Activated T-helper 2 cell treated with anti-CD3 and anti-CD28 coated beads, Interferon-gamma antibody, Interleukin-2, Interleukin-4, amounts not matched to agents 10 μg/mL and 5 μg/mL and 100 μg/mL, durations not matched to agents 14 hours and 24 hours and 36 hours (primary cell): ENCODE measurements around the gene PNLIPRP3. TPM values are rescaled to one million over a fixed set of nuclear protein-coding genes. Genes with fewer than 3 reads are reported as not detected.

Source experiments
- DNase-seq: peaks from one replicate; pipeline ENCODE4 v3.0.0; 2021; ENCODE audit warnings: low spot score
- H3K27ac Mint-ChIP-seq: one replicate; pipeline ENCODE4 v1.8.0; 2021; ENCODE audit warnings: mixed read lengths
- H3K27me3 Mint-ChIP-seq: one replicate; pipeline ENCODE4 v1.8.0; 2021; ENCODE audit warnings: low read depth, mixed read lengths
- H3K36me3 Mint-ChIP-seq: one replicate; pipeline ENCODE4 v1.8.0; 2021; ENCODE audit warnings: low read depth, mixed read lengths
- H3K4me1 Mint-ChIP-seq: one replicate; pipeline ENCODE4 v1.8.0; 2021; ENCODE audit warnings: low read depth, mixed read lengths
- H3K4me3 Mint-ChIP-seq: one replicate; pipeline ENCODE4 v1.8.0; 2021; ENCODE audit warnings: low read depth, mild to moderate bottlenecking, moderate library complexity, mixed read lengths
- H3K9me3 Mint-ChIP-seq: one replicate; pipeline ENCODE4 v1.8.0; 2021; ENCODE audit warnings: mixed read lengths
- intact Hi-C: fragments of 100-400 bp; cut with micrococcal nuclease; formaldehyde crosslinking; loops from one replicate; pipeline ENCODE4 v1.15.1; 2023
- total RNA-seq: library from RNA; stranded (reverse); gene quantifications from 2 replicates; pipeline ENCODE4 v1.2.3, GENCODE V29; 2022

PNLIPRP3 gene
- total RNA-seq, 1 donor from 2014 or later, result not detected

GRCh38 chr10:116489460-116489859 is 61.8 kb downstream of the PNLIPRP3 start:
- Mint-ChIP-seq H3K4me1 (no peaks in the 10 kb centered on the region), H3K36me3 (no peaks in the 10 kb centered on the region), H3K9me3 (no peaks in the 10 kb centered on the region), H3K27ac (no peak overlapping the region), H3K27me3 (no peaks in the 10 kb centered on the region), H3K4me3 (no peak overlapping the region)
- intact Hi-C loops, result no loop called here
- no peak for DNase-seq

- Mint-ChIP-seq H3K9me3 (no peaks in the 10 kb centered on the region), H3K4me1 (no peaks in the 10 kb centered on the region), H3K27me3 (no peaks in the 10 kb centered on the region), H3K36me3 (no peaks in the 10 kb centered on the region), H3K4me3 (no peak overlapping the region), H3K27ac (no peak overlapping the region)
- DNase-seq, result no peak
- intact Hi-C loops, result no loop called here
These were observed 62.5 kb downstream of the PNLIPRP3 start for GRCh38 chr10:116490028-116490662.

GRCh38 chr10:116504786-116505185 is 77.1 kb downstream of the PNLIPRP3 start:
- H3K9me3 Mint-ChIP-seq, result no peaks in the 10 kb centered on the region
- no peak overlapping the region for H3K27ac Mint-ChIP-seq
- H3K4me1 Mint-ChIP-seq, result no peaks in the 10 kb centered on the region
- H3K27me3 Mint-ChIP-seq, result no peaks in the 10 kb centered on the region
- intact Hi-C loops, result no loop called here
- no peaks in the 10 kb centered on the region for H3K36me3 Mint-ChIP-seq
- no peak for DNase-seq
- H3K4me3 Mint-ChIP-seq, result no peak overlapping the region

GRCh38 chr10:116510565-116510964 is 82.9 kb downstream of the PNLIPRP3 start:
- H3K9me3 Mint-ChIP-seq, result no peaks in the 10 kb centered on the region
- no peaks in the 10 kb centered on the region for H3K4me1 Mint-ChIP-seq
- DNase-seq, result no peak
- H3K4me3 Mint-ChIP-seq, result no peak overlapping the region
- H3K27ac Mint-ChIP-seq, result no peak overlapping the region
- no peaks in the 10 kb centered on the region for H3K27me3 Mint-ChIP-seq
- intact Hi-C loops, result no loop called here
- no peaks in the 10 kb centered on the region for H3K36me3 Mint-ChIP-seq

GRCh38 chr10:116511365-116511764 is 83.7 kb downstream of the PNLIPRP3 start:
- Mint-ChIP-seq H3K9me3 (no peaks in the 10 kb centered on the region), H3K27ac (no peak overlapping the region), H3K36me3 (no peaks in the 10 kb centered on the region), H3K4me1 (no peaks in the 10 kb centered on the region), H3K27me3 (no peaks in the 10 kb centered on the region), H3K4me3 (no peak overlapping the region)
- intact Hi-C loops, result no loop called here
- no peak for DNase-seq

GRCh38 chr10:116521424-116522290 is 94.0 kb downstream of the PNLIPRP3 start:
- intact Hi-C loops, result no loop called here
- no peaks in the 10 kb centered on the region for H3K36me3 Mint-ChIP-seq
- H3K4me3 Mint-ChIP-seq, result no peak overlapping the region

GRCh38 chr10:116522803-116523381 is 95.2 kb downstream of the PNLIPRP3 start:
- no peak for DNase-seq
- Mint-ChIP-seq H3K27ac (no peak overlapping the region), H3K9me3 (no peaks in the 10 kb centered on the region), H3K4me1 (no peaks in the 10 kb centered on the region), H3K4me3 (no peak overlapping the region), H3K27me3 (no peaks in the 10 kb centered on the region), H3K36me3 (no peaks in the 10 kb centered on the region)
- intact Hi-C loops, result no loop called here

More at GRCh38 chr10:116521424-116522290, 94.0 kb downstream of the PNLIPRP3 start:
- Mint-ChIP-seq H3K27me3 (no peaks in the 10 kb centered on the region), H3K9me3 (no peaks in the 10 kb centered on the region), H3K4me1 (no peaks in the 10 kb centered on the region), H3K27ac (no peak overlapping the region)
- DNase-seq, result no peak

- H3K9me3 Mint-ChIP-seq, result no peaks in the 10 kb centered on the region
- no peaks in the 10 kb centered on the region for H3K27me3 Mint-ChIP-seq
- H3K4me1 Mint-ChIP-seq, result no peaks in the 10 kb centered on the region
- H3K27ac Mint-ChIP-seq, result no peak overlapping the region
- no peak for DNase-seq
- H3K36me3 Mint-ChIP-seq, result no peaks in the 10 kb centered on the region
- no peak overlapping the region for H3K4me3 Mint-ChIP-seq
- intact Hi-C loops, result no loop called here
These were observed 97.1 kb downstream of the PNLIPRP3 start for GRCh38 chr10:116524736-116525135.

- H3K4me1 Mint-ChIP-seq, result no peaks in the 10 kb centered on the region
- DNase-seq, result no peak
- H3K27me3 Mint-ChIP-seq, result no peaks in the 10 kb centered on the region
- intact Hi-C loops, result no loop called here
- no peaks in the 10 kb centered on the region for H3K36me3 Mint-ChIP-seq
- H3K4me3 Mint-ChIP-seq, result no peak overlapping the region
- no peaks in the 10 kb centered on the region for H3K9me3 Mint-ChIP-seq
- H3K27ac Mint-ChIP-seq, result no peak overlapping the region
These were observed 98.6 kb downstream of the PNLIPRP3 start for GRCh38 chr10:116526219-116526618.

Other genes with a start within 250 kb of the PNLIPRP3 start
- gene GFRA1, start 154.6 kb upstream of the PNLIPRP3 start, total RNA-seq, result not detected in 2 replicates
- not detected in 2 replicates for gene CCDC172, start 103.4 kb upstream of the PNLIPRP3 start, total RNA-seq
- not detected in 2 replicates for gene PNLIP, start 118.1 kb downstream of the PNLIPRP3 start, total RNA-seq
- not detected in 2 replicates for gene PNLIPRP1, start 163.1 kb downstream of the PNLIPRP3 start, total RNA-seq
- not detected in 2 replicates for gene PNLIPRP2, start 193.1 kb downstream of the PNLIPRP3 start, total RNA-seq